GM04503 (cell line): Measurements from ENCODE around the gene WDR86.

Experiments used
- DNase-seq: peaks from one replicate; pipeline ENCODE4 v3.0.0-alpha.2; 2012; ENCODE audit warnings: low read depth

Gene WDR86

GRCh38 chr7:151378496-151379192 lies 31.2 kb downstream of the WDR86 start:
- no peak for DNase-seq

DNA sequence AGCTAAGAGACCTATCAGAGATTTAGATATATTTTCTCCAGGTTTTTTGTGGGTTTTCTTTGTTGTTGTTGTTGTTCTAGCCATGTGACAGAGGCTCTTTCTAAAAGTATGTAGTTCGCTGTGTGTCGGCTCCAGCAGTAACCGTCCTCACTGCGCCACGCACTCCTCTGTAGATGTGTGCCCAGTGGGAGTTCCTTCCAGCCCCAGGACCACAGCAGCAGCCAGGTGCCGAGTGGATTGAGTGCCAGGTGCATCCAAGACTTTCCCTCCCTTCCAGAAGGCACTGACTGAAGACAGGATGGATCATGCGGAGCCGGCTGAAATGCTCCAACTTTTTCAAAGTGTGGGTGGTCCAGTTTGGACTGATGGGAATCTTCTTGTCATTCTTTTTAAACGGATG lies 31.8 kb downstream of the WDR86 start:
- no peak for DNase-seq

GRCh38 chr7:151377406-151377805 lies 32.4 kb downstream of the WDR86 start:
- DNase-seq = no peak

- DNase-seq = no peak
Measured at GRCh38 chr7:151376218-151376902, 33.5 kb downstream of the WDR86 start.

GRCh38 chr7:151375530-151376217 lies 34.2 kb downstream of the WDR86 start:
- no peak for DNase-seq

DNA sequence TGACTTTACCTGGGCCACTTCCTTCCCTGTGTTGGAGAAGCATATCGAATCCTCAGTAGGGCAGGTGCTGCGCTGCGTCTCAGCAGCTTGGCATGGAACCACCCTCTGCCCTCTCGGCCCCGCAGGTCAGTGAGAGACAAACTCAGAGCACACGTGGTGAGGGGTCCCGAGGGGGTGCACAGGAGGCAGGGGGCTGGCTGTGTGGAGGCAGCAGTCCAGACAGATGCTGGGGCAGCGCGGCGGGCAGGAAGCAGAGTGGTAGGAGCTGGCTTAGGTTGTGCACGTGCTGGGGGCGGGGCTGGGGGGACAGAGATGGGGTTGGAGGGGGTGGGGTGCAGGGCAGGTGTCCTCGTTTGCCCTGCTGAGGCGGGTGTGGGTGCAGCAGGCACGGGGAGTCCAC lies 35.1 kb downstream of the WDR86 start:
- no peak for DNase-seq

GRCh38 chr7:151374139-151374538 lies 35.7 kb downstream of the WDR86 start:
- no peak for DNase-seq

DNA sequence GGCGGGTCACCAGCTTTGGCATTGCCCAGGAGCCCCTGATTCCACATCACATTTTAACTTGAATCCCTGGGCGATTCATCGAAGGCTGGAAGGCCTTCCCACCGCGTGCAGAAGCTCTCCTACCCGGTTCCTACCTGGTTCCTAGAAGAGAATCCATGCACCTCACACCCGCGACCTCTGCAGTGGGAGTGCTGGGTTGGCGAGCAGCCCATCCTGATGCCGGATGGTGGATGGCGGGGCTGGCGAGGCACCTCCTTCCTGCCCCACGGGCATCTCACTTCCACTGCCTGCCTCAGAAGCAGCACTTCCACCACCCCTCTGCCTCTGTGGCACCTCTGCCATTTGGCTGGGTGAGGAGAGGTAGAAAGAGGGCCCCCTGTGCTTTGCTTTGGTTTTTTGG lies 36.2 kb downstream of the WDR86 start:
- no peak for DNase-seq

- no peak for DNase-seq
Measured at GRCh38 chr7:151372612-151373265, 37.1 kb downstream of the WDR86 start.

GRCh38 chr7:151371266-151371665 lies 38.6 kb downstream of the WDR86 start:
- no peak for DNase-seq

DNA sequence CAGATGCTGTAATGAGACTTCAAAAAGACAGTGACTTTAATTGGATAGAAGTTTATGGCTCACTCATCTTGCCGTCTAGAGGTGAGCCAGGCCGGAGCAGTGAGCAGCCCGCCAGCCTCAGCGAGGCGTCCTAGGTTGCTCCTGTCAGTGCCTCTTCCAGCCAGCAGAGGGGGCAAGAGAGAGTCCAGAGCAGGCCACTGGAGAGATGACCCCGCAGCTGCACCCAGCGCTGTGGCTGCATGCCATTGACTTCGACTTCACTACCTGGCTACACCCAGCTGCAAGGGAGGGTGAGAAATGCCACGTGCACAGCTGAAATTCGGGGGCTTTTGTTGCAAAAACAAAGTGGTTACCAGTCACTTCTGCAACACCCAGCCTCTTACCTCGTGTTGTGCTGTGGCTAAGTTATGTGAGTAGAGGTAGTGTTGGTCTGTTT lies 41.7 kb downstream of the WDR86 start:
- DNase-seq = no peak

- DNase-seq = no peak
Measured at GRCh38 chr7:151367284-151367683, 42.6 kb downstream of the WDR86 start.

DNA sequence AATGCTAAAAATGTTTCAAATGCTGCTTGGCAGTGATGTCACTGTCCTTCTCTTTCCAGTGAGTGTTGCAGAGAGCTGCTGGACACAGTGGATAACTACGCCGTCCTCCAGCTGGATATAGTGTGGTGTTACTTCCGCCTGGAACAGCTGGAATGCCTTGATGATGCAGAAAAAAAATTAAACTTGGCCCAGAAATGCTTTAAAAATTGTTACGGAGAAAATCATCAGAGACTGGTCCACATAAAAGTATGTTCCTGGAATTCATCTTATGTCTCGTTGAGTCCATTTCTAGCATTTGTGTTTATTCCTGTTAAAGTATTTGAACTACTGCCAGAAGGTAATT lies 43.0 kb downstream of the WDR86 start:
- peak; percentile 54 for DNase-seq

- DNase-seq = no peak
Measured at GRCh38 chr7:151366166-151366879, 43.5 kb downstream of the WDR86 start.

GRCh38 chr7:151363182-151363581 lies 46.7 kb downstream of the WDR86 start:
- no peak for DNase-seq

DNA sequence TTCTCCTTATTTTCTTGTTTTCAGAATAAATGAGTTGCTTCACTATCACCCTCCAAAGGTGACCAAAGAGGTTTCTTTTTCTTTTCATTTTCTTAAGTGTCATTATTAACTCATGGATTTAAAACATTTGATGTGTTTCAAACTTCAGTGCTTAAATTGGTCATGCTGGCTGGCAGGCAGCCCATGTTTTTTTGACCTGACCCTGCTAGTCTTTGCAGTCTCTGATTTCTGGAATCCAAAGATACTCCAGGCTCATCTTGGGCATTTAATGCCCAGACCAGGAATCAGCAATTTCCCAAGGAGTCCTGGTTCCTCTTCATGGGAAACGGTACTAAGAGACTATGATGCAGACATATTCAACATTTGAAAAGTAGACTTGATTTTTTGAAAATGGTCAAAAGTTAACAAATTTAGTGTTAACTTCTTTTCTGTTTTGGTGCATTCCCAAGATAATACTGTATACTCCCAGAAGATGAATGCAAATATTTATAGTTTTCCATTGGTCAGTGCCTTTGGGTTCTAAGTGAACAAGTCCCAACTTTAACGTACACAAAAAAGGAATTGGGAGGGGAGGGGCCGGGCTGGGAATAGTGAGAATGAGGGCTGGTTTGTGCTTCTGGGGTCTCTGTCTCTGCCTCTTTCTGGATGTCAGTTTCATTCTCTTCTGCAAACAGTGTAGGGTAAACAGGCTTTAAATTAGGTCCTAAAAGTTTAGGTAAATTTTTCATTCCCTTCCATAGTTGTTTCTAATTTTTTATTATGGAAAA lies 48.5 kb downstream of the WDR86 start:
- DNase-seq = no peak

- no peak for DNase-seq
Measured at GRCh38 chr7:151352512-151352911, 57.3 kb downstream of the WDR86 start.

GRCh38 chr7:151351967-151352366 lies 57.9 kb downstream of the WDR86 start:
- DNase-seq = no peak

GRCh38 chr7:151351027-151351426 lies 58.8 kb downstream of the WDR86 start:
- DNase-seq = no peak

DNA sequence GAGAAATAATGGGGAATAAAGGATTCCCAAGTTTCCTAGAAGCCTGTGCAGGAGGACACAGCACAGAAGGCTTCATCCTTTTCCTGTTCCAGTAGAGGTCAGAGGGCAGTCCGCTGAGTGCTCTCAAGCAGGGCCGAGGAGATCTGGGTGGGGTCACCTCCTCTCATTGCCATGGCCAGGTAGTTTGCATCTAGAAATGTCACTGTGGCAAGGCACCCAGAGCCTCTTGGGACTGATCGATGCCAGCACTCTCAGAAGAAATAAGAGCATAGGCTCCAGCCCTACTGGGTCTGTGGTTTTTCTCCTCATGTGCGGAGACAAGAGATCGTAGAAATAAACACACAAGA lies 60.4 kb downstream of the WDR86 start:
- DNase-seq = no peak

- DNase-seq = no peak
Measured at GRCh38 chr7:151348970-151349369, 60.9 kb downstream of the WDR86 start.

GRCh38 chr7:151347200-151347599 lies 62.6 kb downstream of the WDR86 start:
- DNase-seq = no peak
